Large intestine (tissue), 3 donors: ENCODE data around the gene RABGEF1. TPM values are rescaled to one million over a fixed set of nuclear protein-coding genes. Genes with fewer than 3 reads are reported as not detected.
"Not testable (repeated sequence)": the region's sequence is repeated elsewhere in the genome, so short reads cannot be mapped to it uniquely, and the experiment has no call there.

Experiments
- DNase-seq, 2 donors: peaks; one replicate each; pipeline versions ENCODE4 v3.0.0 to v3.0.0-alpha.2; 2013
- H3K27ac ChIP-seq: one replicate; pipeline ENCODE4 v1.5.1; 2013; ENCODE audit warnings: low read length
- H3K27me3 ChIP-seq: 2 replicates; pipeline ENCODE4 v1.6.1; 2013; ENCODE audit warnings: low read length; ENCODE audit not compliant: control insufficient read depth, insufficient read depth
- H3K36me3 ChIP-seq: 2 replicates; pipeline ENCODE4 v1.6.1; 2013; ENCODE audit warnings: low read length; ENCODE audit not compliant: control insufficient read depth, insufficient read depth
- H3K4me1 ChIP-seq: one replicate; pipeline ENCODE4 v1.6.1; 2013; ENCODE audit warnings: low read length; ENCODE audit not compliant: control insufficient read depth, insufficient read depth
- H3K4me3 ChIP-seq: one replicate; pipeline ENCODE4 v1.5.1; 2013; ENCODE audit warnings: low read length
- H3K9me3 ChIP-seq: one replicate; pipeline ENCODE4 v1.6.1; 2013; ENCODE audit warnings: mild to moderate bottlenecking, low read depth, low read length, moderate library complexity; ENCODE audit not compliant: control insufficient read depth
- WGBS: methylation state at CpG from one replicate; pipeline ENCODE4 v1.1.5; 2013; ENCODE audit warnings: low lambda C conversion rate; ENCODE audit not compliant: insufficient coverage; 5-methylcytosine and 5-hydroxymethylcytosine counted together
- polyA plus RNA-seq: library from polyadenylated mRNA; unstranded; fragments of 120-200 nt; gene quantifications from one replicate; pipeline ENCODE4 v1.2.1, GENCODE V29; 2013

The RABGEF1 gene
- polyA plus RNA-seq, 1 donor = 25.0 TPM

DNA sequence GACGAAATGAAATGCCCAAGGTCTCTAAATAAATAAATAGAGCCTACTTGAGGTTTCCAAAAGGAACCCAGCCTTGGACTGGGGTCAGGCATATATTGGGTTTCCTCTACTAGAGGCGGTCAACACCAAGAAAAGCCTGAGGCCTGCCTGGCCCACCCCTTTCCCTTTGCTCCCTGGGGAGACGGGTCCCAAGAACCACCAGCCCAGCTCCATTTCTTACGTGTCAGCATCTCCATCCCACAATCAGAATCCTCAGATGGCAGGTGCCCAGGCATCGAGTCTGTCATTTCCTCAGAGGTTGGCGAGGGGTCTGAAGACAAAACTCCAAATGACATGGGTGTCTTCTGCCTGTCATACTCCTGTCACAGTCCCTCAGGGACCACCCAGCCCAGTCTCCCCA is 90.4 kb downstream of the RABGEF1 start:
- H3K27me3 ChIP-seq, H3K4me3 ChIP-seq, H3K9me3 ChIP-seq, DNase-seq, H3K4me1 ChIP-seq, H3K27ac ChIP-seq, H3K36me3 ChIP-seq: not testable (repeated sequence)
- WGBS = no CpG with 5 or more reads among the region's 6 CpGs

DNA sequence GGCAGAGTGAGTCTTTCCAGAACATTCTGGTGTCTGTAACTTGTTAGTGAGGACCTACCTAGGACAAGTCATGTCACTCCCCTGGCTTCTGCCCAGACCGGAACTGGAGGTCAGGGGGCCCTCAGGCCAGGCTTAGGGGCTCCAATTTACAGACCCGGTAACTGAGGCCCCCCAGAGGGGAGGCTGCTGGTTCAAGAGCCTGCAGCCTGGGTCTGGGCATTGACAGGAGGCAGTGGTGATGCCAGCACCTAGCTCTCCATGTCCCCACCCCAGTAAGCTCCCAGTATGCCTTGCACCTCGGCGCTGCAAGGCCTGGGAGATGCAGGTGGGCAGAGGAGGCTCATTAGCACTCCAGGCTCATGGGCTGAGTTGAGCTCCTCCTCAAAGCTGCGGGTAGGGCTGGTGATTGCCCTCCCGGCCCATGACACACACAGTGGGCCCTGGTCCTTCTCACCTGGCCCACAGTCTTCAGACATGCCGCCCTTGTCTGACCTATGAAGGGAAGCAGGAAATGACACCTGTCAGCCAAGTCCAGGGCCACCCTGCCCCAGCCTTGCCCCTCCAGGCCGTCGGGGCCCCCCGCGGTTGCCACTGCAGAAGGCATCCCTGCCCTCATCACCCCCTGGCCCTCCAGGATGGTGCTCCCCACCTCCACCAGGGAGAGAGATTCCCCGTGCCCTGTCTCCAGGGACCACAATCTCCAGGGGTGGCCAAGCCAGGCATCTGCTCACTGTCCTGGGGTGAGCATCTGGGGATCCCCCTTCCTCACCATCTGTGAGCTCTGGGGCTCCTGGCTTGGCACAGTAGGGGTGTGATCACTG is 92.2 kb downstream of the RABGEF1 start:
- H3K4me1 ChIP-seq = no peaks in the 10 kb centered on the region
- DNase-seq = no peak
- no peak overlapping the region for H3K4me3 ChIP-seq
- peaks cover 3% of the 10 kb centered on the region for H3K9me3 ChIP-seq
- H3K27ac ChIP-seq = no peak overlapping the region
- H3K36me3 ChIP-seq = no peaks in the 10 kb centered on the region
- no CpG with 5 or more reads among the region's 12 CpGs for WGBS
- H3K27me3 ChIP-seq = no peaks in the 10 kb centered on the region

- DNase-seq = no peak
- Histone ChIP-seq H3K9me3 (peaks cover 3% of the 10 kb centered on the region), H3K27ac (no peak overlapping the region), H3K4me1 (no peaks in the 10 kb centered on the region), H3K4me3 (no peak overlapping the region), H3K36me3 (no peaks in the 10 kb centered on the region), H3K27me3 (no peaks in the 10 kb centered on the region)
- no CpG with 5 or more reads among the region's 5 CpGs for WGBS
Observed at GRCh38 chr7:66837007-66837406, 96.5 kb downstream of the RABGEF1 start.

- Histone ChIP-seq H3K27me3 (no peaks in the 10 kb centered on the region), H3K36me3 (no peaks in the 10 kb centered on the region), H3K9me3 (peaks cover 3% of the 10 kb centered on the region), H3K4me1 (no peaks in the 10 kb centered on the region), H3K27ac (no peak overlapping the region), H3K4me3 (no peak overlapping the region)
- no peak for DNase-seq
- no CpG with 5 or more reads among the region's 9 CpGs for WGBS
Observed at GRCh38 chr7:66837661-66838060, 97.1 kb downstream of the RABGEF1 start.

GRCh38 chr7:66839814-66840213 is 99.3 kb downstream of the RABGEF1 start:
- Histone ChIP-seq H3K4me3 (no peak overlapping the region), H3K9me3 (peaks cover 3% of the 10 kb centered on the region), H3K27ac (no peak overlapping the region), H3K27me3 (no peaks in the 10 kb centered on the region), H3K36me3 (no peaks in the 10 kb centered on the region), H3K4me1 (no peaks in the 10 kb centered on the region)
- no CpG with 5 or more reads among the region's 8 CpGs for WGBS
- no peak for DNase-seq

- H3K36me3 ChIP-seq = no peaks in the 10 kb centered on the region
- no peak overlapping the region for H3K27ac ChIP-seq
- no peaks in the 10 kb centered on the region for H3K27me3 ChIP-seq
- no peak overlapping the region for H3K4me3 ChIP-seq
- peaks cover 3% of the 10 kb centered on the region for H3K9me3 ChIP-seq
- no peaks in the 10 kb centered on the region for H3K4me1 ChIP-seq
- 90% methylated on average over 2 of the region's 5 CpGs for WGBS
- no peak for DNase-seq
Observed at GRCh38 chr7:66840316-66840715, 99.8 kb downstream of the RABGEF1 start.

DNA sequence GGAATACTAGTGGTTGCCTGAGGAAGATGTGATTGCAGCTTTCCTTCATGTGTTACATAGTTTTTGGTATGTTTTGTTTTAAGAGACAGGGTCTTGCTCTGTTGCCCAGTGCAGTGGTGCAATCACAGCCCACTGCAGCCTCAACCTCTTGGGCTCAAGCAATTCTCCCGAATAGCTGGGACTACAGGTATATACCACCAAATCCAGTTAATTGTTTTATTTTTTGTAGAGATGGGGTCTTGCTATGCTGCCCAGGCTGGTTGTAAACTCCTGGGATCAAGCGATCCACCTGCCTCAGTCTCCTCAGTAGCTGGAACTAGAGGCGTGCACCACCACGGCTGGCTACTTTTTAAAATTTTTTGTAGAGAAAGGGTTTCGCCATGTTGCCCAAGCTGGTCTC is 101.4 kb downstream of the RABGEF1 start:
- H3K27me3 ChIP-seq = no peaks in the 10 kb centered on the region
- no peak overlapping the region for H3K27ac ChIP-seq
- DNase-seq = no peak
- H3K36me3 ChIP-seq = no peaks in the 10 kb centered on the region
- peaks cover 4% of the 10 kb centered on the region for H3K4me1 ChIP-seq
- H3K9me3 ChIP-seq = no peaks in the 10 kb centered on the region
- H3K4me3 ChIP-seq = no peak overlapping the region
- no CpG with 5 or more reads among the region's 5 CpGs for WGBS

DNA sequence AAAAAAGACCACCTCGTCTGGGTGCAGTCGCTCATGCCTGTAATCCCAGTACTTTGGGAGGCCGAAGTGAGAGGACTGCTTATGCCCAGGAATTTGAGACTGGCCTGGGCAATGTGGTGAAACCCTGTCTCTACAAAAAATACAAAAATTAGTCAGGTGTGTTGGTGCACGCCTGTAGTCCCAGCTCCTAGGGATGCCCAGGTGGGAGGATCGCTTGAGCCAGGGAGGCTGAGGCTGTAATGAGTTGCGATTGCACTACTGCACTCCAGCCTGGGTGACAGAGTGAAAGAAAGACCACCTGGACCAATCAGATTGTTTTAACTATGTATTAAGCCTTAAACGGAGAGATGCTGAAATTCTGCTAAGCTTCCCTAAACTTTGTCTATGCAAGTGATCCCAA is 103.0 kb downstream of the RABGEF1 start:
- WGBS = no CpG with 5 or more reads among the region's 7 CpGs
- H3K9me3 ChIP-seq, H3K27me3 ChIP-seq, H3K4me1 ChIP-seq, DNase-seq, H3K36me3 ChIP-seq, H3K27ac ChIP-seq: not testable (repeated sequence)
- peak overlapping the region; percentile 98 for H3K4me3 ChIP-seq

DNA sequence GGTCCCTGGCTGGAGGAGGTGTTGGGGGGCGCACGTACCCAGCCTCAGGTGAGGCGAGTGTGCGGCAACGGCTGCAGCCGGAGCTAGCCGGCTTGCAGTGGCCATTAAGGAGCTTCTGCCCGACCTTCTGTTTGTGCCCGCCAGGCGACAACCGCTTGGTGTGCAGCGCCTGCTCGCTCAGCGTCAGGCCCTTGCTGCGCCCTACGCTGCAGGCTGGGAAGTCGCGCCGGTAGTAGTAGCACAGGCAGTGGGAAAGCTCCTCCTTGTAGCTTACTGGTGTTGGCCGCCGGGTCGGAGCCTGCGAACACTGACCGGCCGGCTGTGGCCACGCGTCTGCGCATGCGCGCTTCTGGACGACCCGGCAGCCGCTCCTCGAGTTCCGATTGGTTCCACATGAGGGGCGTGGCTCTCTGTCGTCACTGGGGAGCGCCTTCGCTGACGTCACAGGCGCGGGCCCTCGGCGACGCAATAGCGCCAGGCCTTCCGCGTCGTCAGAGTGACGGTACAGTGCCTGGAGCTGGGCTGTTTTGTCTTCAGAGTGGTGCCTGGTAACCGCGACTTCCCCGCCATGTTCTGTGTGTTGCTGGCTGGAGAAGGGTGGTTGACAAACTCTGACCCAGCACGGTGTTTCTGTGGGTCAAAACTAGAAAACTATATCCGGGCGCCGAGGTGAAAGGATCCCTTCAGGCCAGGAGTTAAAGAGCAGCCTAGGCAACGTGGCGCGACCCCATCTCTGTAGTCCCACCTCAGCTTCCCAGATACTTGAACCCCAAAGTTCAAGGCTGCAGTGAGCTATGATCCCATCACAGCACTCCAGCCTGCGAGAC is 104.2 kb downstream of the RABGEF1 start:
- WGBS = 10% methylated on average over 2 of the region's 61 CpGs
- DNase-seq = peak; percentile 98 to 99

GRCh38 chr7:66845379-66846095 is 105.0 kb downstream of the RABGEF1 start:
- peak in 1 of 2 donors; percentile 18 for DNase-seq

More for the DNA sequence above, 104.2 kb downstream of the RABGEF1 start:
- Histone ChIP-seq H3K9me3 (no peaks in the 10 kb centered on the region), H3K4me1 (peaks cover 4% of the 10 kb centered on the region), H3K27me3 (no peaks in the 10 kb centered on the region), H3K27ac (peak overlapping the region; percentile 94), H3K4me3 (peak overlapping the region; percentile 98), H3K36me3 (no peaks in the 10 kb centered on the region)

More at GRCh38 chr7:66845379-66846095, 105.0 kb downstream of the RABGEF1 start:
- Histone ChIP-seq H3K27me3 (no peaks in the 10 kb centered on the region), H3K27ac (peak overlapping the region; percentile 94), H3K4me3 (peak overlapping the region; percentile 98), H3K9me3 (no peaks in the 10 kb centered on the region), H3K4me1 (peaks cover 4% of the 10 kb centered on the region), H3K36me3 (no peaks in the 10 kb centered on the region)
- no CpG with 5 or more reads among the region's 19 CpGs for WGBS
